ENCODE results near the gene ZFHX2.
"Not testable (repeated sequence)": the region's sequence is repeated elsewhere in the genome, so short reads cannot be mapped to it uniquely, and the experiment has no call there.

DNA sequence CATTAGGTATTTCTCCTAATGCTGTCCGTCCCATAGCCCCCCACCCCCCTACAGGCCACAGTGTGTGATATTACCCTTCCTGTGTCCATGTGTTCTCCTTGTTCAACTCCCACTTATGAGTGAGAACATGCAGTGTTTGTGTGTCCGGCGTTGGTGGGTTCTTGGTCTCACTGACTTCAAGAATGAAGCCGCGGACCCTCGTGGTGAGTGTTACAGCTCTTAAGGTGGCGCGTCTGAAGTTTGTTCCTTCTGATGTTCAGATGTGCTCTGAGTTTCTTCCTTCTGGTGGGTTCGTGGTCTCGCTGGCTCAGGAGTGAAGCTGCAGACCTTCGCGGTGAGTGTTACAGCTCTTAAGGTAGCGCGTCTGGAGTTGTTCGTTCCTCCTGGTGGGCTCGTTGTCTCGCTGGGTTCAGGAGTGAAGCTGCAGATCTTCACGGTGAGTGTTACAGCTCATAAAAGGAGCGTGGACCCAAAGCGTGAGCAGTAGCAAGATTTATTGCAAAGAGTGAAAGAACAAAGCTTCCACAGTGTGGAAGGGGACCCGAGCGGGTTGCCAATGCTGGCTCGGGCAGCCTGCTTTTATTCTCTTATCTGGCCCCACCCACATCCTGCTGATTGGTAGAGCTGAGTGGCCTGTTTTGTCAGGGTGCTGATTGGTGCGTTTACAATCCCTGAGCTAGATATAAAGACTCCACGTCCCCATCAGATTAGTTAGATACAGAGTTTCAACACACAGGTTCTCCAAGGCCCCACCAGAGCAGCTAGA is 32.4 kb upstream of the ZFHX2 start:
- TF ChIP-seq, protein P1, sequence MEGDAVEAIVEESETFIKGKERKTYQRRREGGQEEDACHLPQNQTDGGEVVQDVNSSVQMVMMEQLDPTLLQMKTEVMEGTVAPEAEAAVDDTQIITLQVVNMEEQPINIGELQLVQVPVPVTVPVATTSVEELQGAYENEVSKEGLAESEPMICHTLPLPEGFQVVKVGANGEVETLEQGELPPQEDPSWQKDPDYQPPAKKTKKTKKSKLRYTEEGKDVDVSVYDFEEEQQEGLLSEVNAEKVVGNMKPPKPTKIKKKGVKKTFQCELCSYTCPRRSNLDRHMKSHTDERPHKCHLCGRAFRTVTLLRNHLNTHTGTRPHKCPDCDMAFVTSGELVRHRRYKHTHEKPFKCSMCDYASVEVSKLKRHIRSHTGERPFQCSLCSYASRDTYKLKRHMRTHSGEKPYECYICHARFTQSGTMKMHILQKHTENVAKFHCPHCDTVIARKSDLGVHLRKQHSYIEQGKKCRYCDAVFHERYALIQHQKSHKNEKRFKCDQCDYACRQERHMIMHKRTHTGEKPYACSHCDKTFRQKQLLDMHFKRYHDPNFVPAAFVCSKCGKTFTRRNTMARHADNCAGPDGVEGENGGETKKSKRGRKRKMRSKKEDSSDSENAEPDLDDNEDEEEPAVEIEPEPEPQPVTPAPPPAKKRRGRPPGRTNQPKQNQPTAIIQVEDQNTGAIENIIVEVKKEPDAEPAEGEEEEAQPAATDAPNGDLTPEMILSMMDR (IDR thresholded peaks at IDR 0.05; ENCODE audit: poor library complexity, severe bottlenecking) = not testable (repeated sequence)
- TF ChIP-seq EZH2 (IDR thresholded peaks at IDR 0.05; ENCODE audit: borderline replicate concordance, insufficient read depth, low read length, poor library complexity, severe bottlenecking); MXI1 (conservative IDR thresholded peaks at IDR 0.05; ENCODE audit: poor library complexity, severe bottlenecking); RAD21 (conservative IDR thresholded peaks at IDR 0.05); EP300 (conservative IDR thresholded peaks at IDR 0.05; ENCODE audit: poor library complexity, severe bottlenecking): not testable (repeated sequence)
